Adipose tissue (tissue), 3 donors: ENCODE results near the gene ABHD3. TPM values are rescaled to one million over a fixed set of nuclear protein-coding genes. Genes with fewer than 3 reads are reported as not detected.
"Not testable (repeated sequence)": the region's sequence is repeated elsewhere in the genome, so short reads cannot be mapped to it uniquely, and the experiment has no call there.

Experiments used
- H3K27ac ChIP-seq: one replicate; pipeline ENCODE4 v1.5.1; 2013; ENCODE audit warnings: low read depth, low read length
- WGBS, 3 donors: extraction: QIAGEN DNeasy Blood & Tissue Kit; methylation state at CpG; one replicate each; pipeline ENCODE4 v1.1.7; 2013; 5-methylcytosine and 5-hydroxymethylcytosine counted together
- polyA plus RNA-seq, 3 donors: library from polyadenylated mRNA; stranded (reverse); fragments of 200-250 nt; gene quantifications; one replicate each; pipeline ENCODE4 v1.2.3, GENCODE V29; 2013
- donor health status: healthy with polysubstance abuse.
- donor health status: Bipolar disorder and iron deficiency.
- donor health status: healthy.

ABHD3 gene
- 10 to 100 TPM in 2 of 3 donors, 1 to 10 TPM in 1; 9.7 to 18.0 (median 11.6) TPM for polyA plus RNA-seq

- WGBS, 3 donors = 1 to 2% (median 2%) methylated on average over 45 to 60 of the region's 60 CpGs
- no peak within 1 kb of the TSS for H3K27ac ChIP-seq
These were observed at the start of gene ABHD3 for GRCh38 chr18:21704603-21705364. TSS of gene ABHD3 (minus strand) at chr18:21704774. CDS start at chr18:21704665, 109 bp downstream.

- 82 to 90% (median 82%) methylated on average over 2 of the region's 2 CpGs for WGBS, 3 donors
- no peak overlapping the region for H3K27ac ChIP-seq
These were observed 43.5 kb upstream of the ABHD3 start for GRCh38 chr18:21747764-21748693.

- 26 to 71% (median 63%) methylated on average over 2 of the region's 2 CpGs for WGBS, 3 donors
These were observed 42.7 kb upstream of the ABHD3 start for GRCh38 chr18:21747268-21747667.

GRCh38 chr18:21745231-21745630, 40.7 kb upstream of the ABHD3 start:
- H3K27ac ChIP-seq = no peak overlapping the region
- WGBS, 3 donors = 73 to 99% (median 87%) methylated on average over 5 of the region's 5 CpGs

More at GRCh38 chr18:21747268-21747667, 42.7 kb upstream of the ABHD3 start:
- no peak overlapping the region for H3K27ac ChIP-seq

- 77 to 80% (median 77%) methylated on average over 7 of the region's 7 CpGs for WGBS, 3 donors
- no peak overlapping the region for H3K27ac ChIP-seq
These were observed 38.7 kb upstream of the ABHD3 start for GRCh38 chr18:21743166-21743832.

GRCh38 chr18:21742315-21742687, 37.7 kb upstream of the ABHD3 start:
- 63 to 69% (median 66%) methylated on average over 5 of the region's 5 CpGs for WGBS, 3 donors

GRCh38 chr18:21741562-21742314, 37.2 kb upstream of the ABHD3 start:
- H3K27ac ChIP-seq = peak overlapping the region; percentile 55
- 1 to 2% (median 1%) methylated on average over 35 to 49 of the region's 49 CpGs for WGBS, 3 donors

More at GRCh38 chr18:21742315-21742687, 37.7 kb upstream of the ABHD3 start:
- H3K27ac ChIP-seq = no peak overlapping the region

GRCh38 chr18:21741312-21741561, 36.7 kb upstream of the ABHD3 start:
- H3K27ac ChIP-seq = peak overlapping the region; percentile 55
- 0 to 1% (median 0%) methylated on average over 27 to 38 of the region's 41 CpGs for WGBS, 3 donors

GRCh38 chr18:21740538-21741311, 36.2 kb upstream of the ABHD3 start, which contains the start of gene MIB1:
TSS of gene MIB1 (plus strand) at chr18:21740792. CDS start at chr18:21741584, 792 bp downstream.
- H3K27ac ChIP-seq = peak within 1 kb of the TSS; percentile 55
- WGBS, 3 donors = 0 to 1% (median 1%) methylated on average over 60 to 76 of the region's 76 CpGs

GRCh38 chr18:21739604-21740537, 35.3 kb upstream of the ABHD3 start:
- no peak overlapping the region for H3K27ac ChIP-seq
- WGBS, 3 donors = 37 to 44% (median 42%) methylated on average over 21 of the region's 21 CpGs

GRCh38 chr18:21736926-21737325, 32.4 kb upstream of the ABHD3 start:
- WGBS, 3 donors = 96 to 97% (median 97%) methylated on average over 4 of the region's 4 CpGs
- H3K27ac ChIP-seq = not testable (repeated sequence)

- 40 to 64% (median 62%) methylated on average over 12 of the region's 12 CpGs for WGBS, 3 donors
- no peak overlapping the region for H3K27ac ChIP-seq
These were observed 31.0 kb upstream of the ABHD3 start for GRCh38 chr18:21735452-21736015.

GRCh38 chr18:21733011-21733410, 28.4 kb upstream of the ABHD3 start:
- 87 to 90% (median 88%) methylated on average over 5 of the region's 5 CpGs for WGBS, 3 donors
- no peak overlapping the region for H3K27ac ChIP-seq

GRCh38 chr18:21727702-21728101, 23.1 kb upstream of the ABHD3 start:
- WGBS, 3 donors = 61 to 85% (median 75%) methylated on average over 2 of the region's 2 CpGs
- no peak overlapping the region for H3K27ac ChIP-seq

- no peak overlapping the region for H3K27ac ChIP-seq
- WGBS, 3 donors = 82 to 86% (median 83%) methylated on average over 4 of the region's 4 CpGs
These were observed 20.6 kb upstream of the ABHD3 start for GRCh38 chr18:21725201-21725600.

GRCh38 chr18:21722687-21723086, 18.1 kb upstream of the ABHD3 start:
- no peak overlapping the region for H3K27ac ChIP-seq
- 90 to 98% (median 97%) methylated on average over 2 of the region's 2 CpGs for WGBS, 3 donors
